ENCODE measurements around the gene CCDC92. TPM values are rescaled to one million over a fixed set of nuclear protein-coding genes. Genes with fewer than 3 reads are reported as not detected.

The CCDC92 gene
- polyA plus RNA-seq, 1 donor from 2014 or later = 11.3 TPM

GRCh38 chr12:123910761-123911193 lies 61.9 kb downstream of the CCDC92 start:
- no peaks in the 10 kb centered on the region for H3K9me2 ChIP-seq (ENCODE audit: insufficient read depth, low read length)
- no peaks in the 10 kb centered on the region for H3K27me3 ChIP-seq (ENCODE audit: insufficient read depth, low read depth, low read length)
- no peaks in the 10 kb centered on the region for H4K20me1 ChIP-seq (ENCODE audit: insufficient read depth)
- no peaks in the 10 kb centered on the region for H3K36me3 ChIP-seq (ENCODE audit: insufficient read depth, low read length)
- H3K4me3 ChIP-seq (ENCODE audit: low read length) = no peak overlapping the region
- H3K9me3 ChIP-seq (ENCODE audit: low read length) = no peaks in the 10 kb centered on the region
- no peaks in the 10 kb centered on the region for H3F3A ChIP-seq (ENCODE audit: insufficient read depth, low read length, poor library complexity, severe bottlenecking)
- no peak overlapping the region for H3K4me2 ChIP-seq (ENCODE audit: low read length)
- TF ChIP-seq EP300 (conservative IDR thresholded peaks at IDR 0.05; ENCODE audit: poor library complexity, severe bottlenecking) (no peak), SMC3 (conservative IDR thresholded peaks at IDR 0.05; ENCODE audit: poor library complexity) (no peak), MXI1 (conservative IDR thresholded peaks at IDR 0.05; ENCODE audit: poor library complexity, severe bottlenecking) (no peak), TAF1 (IDR thresholded peaks at IDR 0.05; ENCODE audit: low read depth) (no peak), POLR2AphosphoS5 (IDR thresholded peaks at IDR 0.05) (no peak), RAD21 (conservative IDR thresholded peaks at IDR 0.05) (no peak)
- H3K9ac ChIP-seq (ENCODE audit: low read length) = no peak overlapping the region
- no peak overlapping the region for H2AFZ ChIP-seq (ENCODE audit: low read depth, low read length)
- no peak overlapping the region for H3K27ac ChIP-seq (ENCODE audit: low read length)
- no peaks in the 10 kb centered on the region for H3K79me2 ChIP-seq (replicated peaks; ENCODE audit: insufficient read depth, low read length)

- Histone ChIP-seq H2AFZ (ENCODE audit: low read depth, low read length) (no peak overlapping the region), H3K4me3 (ENCODE audit: low read length) (no peak overlapping the region), H3F3A (ENCODE audit: insufficient read depth, low read length, poor library complexity, severe bottlenecking) (no peaks in the 10 kb centered on the region), H3K79me2 (replicated peaks; ENCODE audit: insufficient read depth, low read length) (no peaks in the 10 kb centered on the region), H3K36me3 (ENCODE audit: insufficient read depth, low read length) (no peaks in the 10 kb centered on the region), H3K27ac (ENCODE audit: low read length) (no peak overlapping the region), H3K9me2 (ENCODE audit: insufficient read depth, low read length) (no peaks in the 10 kb centered on the region), H3K9me3 (ENCODE audit: low read length) (no peaks in the 10 kb centered on the region), H3K4me2 (ENCODE audit: low read length) (no peak overlapping the region), H4K20me1 (ENCODE audit: insufficient read depth) (no peaks in the 10 kb centered on the region), H3K27me3 (ENCODE audit: insufficient read depth, low read depth, low read length) (no peaks in the 10 kb centered on the region), H3K9ac (ENCODE audit: low read length) (no peak overlapping the region)
- no peak for TF ChIP-seq POLR2AphosphoS5 (IDR thresholded peaks at IDR 0.05)
- no peak for TF ChIP-seq MXI1 (conservative IDR thresholded peaks at IDR 0.05; ENCODE audit: poor library complexity, severe bottlenecking)
- TF ChIP-seq SMC3 (conservative IDR thresholded peaks at IDR 0.05; ENCODE audit: poor library complexity) = no peak
- TF ChIP-seq RAD21 (conservative IDR thresholded peaks at IDR 0.05) = no peak
- no peak for TF ChIP-seq EP300 (conservative IDR thresholded peaks at IDR 0.05; ENCODE audit: poor library complexity, severe bottlenecking)
These were observed 62.6 kb downstream of the CCDC92 start for GRCh38 chr12:123910057-123910456.

DNA sequence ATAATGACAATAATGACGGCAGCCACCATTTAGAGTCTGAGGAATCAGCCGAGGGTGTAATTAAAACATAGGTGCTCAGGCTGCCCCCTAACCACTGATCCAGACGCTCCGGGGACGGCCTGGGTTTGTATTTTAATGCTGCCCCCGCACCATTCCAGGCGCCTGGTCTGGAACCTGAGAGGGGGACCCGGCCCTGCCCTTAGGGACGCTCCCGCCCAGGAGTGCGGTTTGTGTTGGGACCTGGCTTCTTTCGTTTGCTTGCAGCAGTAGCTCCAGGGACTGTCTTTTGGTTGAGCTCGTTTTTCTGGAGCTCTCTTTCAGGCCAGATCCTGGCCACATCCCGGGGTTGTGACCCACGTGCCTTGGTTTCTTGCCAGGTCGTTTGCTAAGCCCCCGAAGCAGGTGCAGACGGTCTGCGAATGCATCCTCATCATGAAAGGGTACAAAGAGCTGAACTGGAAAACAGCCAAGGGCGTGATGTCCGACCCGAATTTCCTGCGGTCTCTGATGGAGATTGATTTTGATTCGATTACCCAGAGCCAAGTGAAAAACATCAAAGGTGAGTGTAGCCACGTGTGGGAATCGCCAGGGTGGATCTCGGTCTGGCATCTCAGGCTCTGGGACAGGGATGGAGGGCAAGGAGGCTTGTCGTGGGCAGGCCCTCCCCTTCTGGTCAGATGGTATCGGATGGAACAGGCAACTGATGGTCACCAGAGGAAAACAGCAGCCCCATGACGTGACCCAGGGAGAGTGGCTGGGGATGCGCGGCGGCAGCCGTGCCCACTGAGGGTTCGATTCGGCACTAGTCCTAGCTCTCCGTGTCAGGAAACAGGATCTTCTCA lies 63.5 kb downstream of the CCDC92 start:
- Histone ChIP-seq H3K9me2 (ENCODE audit: insufficient read depth, low read length) (no peaks in the 10 kb centered on the region), H3K9ac (ENCODE audit: low read length) (no peak overlapping the region), H2AFZ (ENCODE audit: low read depth, low read length) (no peak overlapping the region), H4K20me1 (ENCODE audit: insufficient read depth) (no peaks in the 10 kb centered on the region), H3K9me3 (ENCODE audit: low read length) (no peaks in the 10 kb centered on the region), H3K4me2 (ENCODE audit: low read length) (no peak overlapping the region), H3F3A (ENCODE audit: insufficient read depth, low read length, poor library complexity, severe bottlenecking) (no peaks in the 10 kb centered on the region), H3K4me3 (ENCODE audit: low read length) (no peak overlapping the region), H3K36me3 (ENCODE audit: insufficient read depth, low read length) (no peaks in the 10 kb centered on the region), H3K27me3 (ENCODE audit: insufficient read depth, low read depth, low read length) (no peaks in the 10 kb centered on the region), H3K79me2 (replicated peaks; ENCODE audit: insufficient read depth, low read length) (no peaks in the 10 kb centered on the region), H3K27ac (ENCODE audit: low read length) (no peak overlapping the region)
- TF ChIP-seq EZH2 (IDR thresholded peaks at IDR 0.05; ENCODE audit: borderline replicate concordance, insufficient read depth, low read length, poor library complexity, severe bottlenecking) (no peak), REST (IDR thresholded peaks at IDR 0.05; ENCODE audit: borderline replicate concordance) (no peak), EP300 (conservative IDR thresholded peaks at IDR 0.05; ENCODE audit: poor library complexity, severe bottlenecking) (no peak), TAF1 (IDR thresholded peaks at IDR 0.05; ENCODE audit: low read depth) (no peak), SMC3 (conservative IDR thresholded peaks at IDR 0.05; ENCODE audit: poor library complexity) (no peak), MXI1 (conservative IDR thresholded peaks at IDR 0.05; ENCODE audit: poor library complexity, severe bottlenecking) (no peak), CTCF (IDR thresholded peaks at IDR 0.05; ENCODE audit: poor library complexity, severe bottlenecking) (no peak), POLR2AphosphoS5 (IDR thresholded peaks at IDR 0.05) (no peak)
